Panc1 (cell line): Measurements from ENCODE around the gene SPOCK1. TPM values are rescaled to one million over a fixed set of nuclear protein-coding genes. Genes with fewer than 3 reads are reported as not detected.

ENCODE experiments used
- ATAC-seq: fragments of 200-7000 bp; cut with Tn5 transposase; 2 replicates; pipeline ENCODE4 v1.9.1; 2020; ENCODE audit warnings: mild to moderate bottlenecking, moderate library complexity
- BruUV-seq: library from RNA; stranded (reverse); fragments of 400-500 nt; replicated peaks from 2 replicates; lab custom pipeline; 2021; lab: Mats Ljungman, UMichigan
- CTCF ChIA-PET: fragments of 300-600 bp; sonication (Branson Sonifier 250); formaldehyde crosslinking; loops from one replicate; lab custom pipeline; 2022; ENCODE audit warnings: antibody characterized with exemption; lab: Charles Lee
- POLR2A ChIA-PET: fragments of 300-600 bp; sonication (Branson Sonifier 250); formaldehyde crosslinking; loops from one replicate; lab custom pipeline; 2022; ENCODE audit warnings: antibody characterized with exemption; lab: Charles Lee
- DNase-seq: peaks from one replicate; pipeline ENCODE4 v3.0.0-alpha.2; 2010; ENCODE audit warnings: low read depth, low spot score
- H3K27ac ChIP-seq: 2 replicates; pipeline ENCODE4 v1.5.1; 2011; ENCODE audit warnings: mild to moderate bottlenecking, low read length, inconsistent platforms
- H3K27me3 ChIP-seq: fragments of 200-500 bp; sonication (Bioruptor generic); 2 replicates; pipeline ENCODE4 v1.6.0; 2014; ENCODE audit warnings: low read length, inconsistent platforms; ENCODE audit not compliant: control insufficient read depth, insufficient read depth
- H3K36me3 ChIP-seq: fragments of 200-500 bp; sonication (Bioruptor generic); 2 replicates; pipeline ENCODE4 v1.5.1; 2014; ENCODE audit warnings: inconsistent platforms, mild to moderate bottlenecking, low read length, moderate library complexity; ENCODE audit not compliant: control insufficient read depth, insufficient read depth
- H3K4me1 ChIP-seq: 2 replicates; pipeline ENCODE4 v1.5.1; 2011; ENCODE audit warnings: inconsistent platforms, mild to moderate bottlenecking, low read length, moderate library complexity; ENCODE audit not compliant: control insufficient read depth, insufficient read depth
- H3K4me3 ChIP-seq, 2 experiments: 2 replicates each; pipeline ENCODE4 v1.5.1; 2011 to 2012; ENCODE audit warnings: low read depth in 2 of 2, low read length in 2 of 2, mild to moderate bottlenecking in 2 of 2, inconsistent platforms in 1 of 2, moderate library complexity in 1 of 2
- H3K9me3 ChIP-seq: fragments of 200-500 bp; sonication (Bioruptor generic); 2 replicates; pipeline ENCODE4 v1.5.1; 2014; ENCODE audit warnings: low read depth, mild to moderate bottlenecking, inconsistent platforms, low read length, moderate library complexity; ENCODE audit not compliant: control insufficient read depth, insufficient read depth
- POLR2AphosphoS5 ChIP-seq: IDR thresholded peaks from 2 replicates; pipeline ENCODE4 v1.6.1; 2012; ENCODE audit warnings: mild to moderate bottlenecking, low read depth, low read length, moderate library complexity
- SIN3A ChIP-seq: IDR thresholded peaks from 2 replicates; pipeline ENCODE4 v1.6.1; 2012; ENCODE audit warnings: low read depth, mild to moderate bottlenecking, low read length, moderate library complexity, borderline replicate concordance; ENCODE audit not compliant: insufficient read depth
- TCF7L2 ChIP-seq: IDR thresholded peaks from 2 replicates; pipeline ENCODE4 v1.6.1; 2011; ENCODE audit warnings: mild to moderate bottlenecking, low read depth, low read length, inconsistent platforms
- in situ Hi-C: cut with HindIII; loops from 2 replicates; pipeline ENCODE4 v1.10.0; 2016; ENCODE audit warnings: low sequenced_read_pairs, low pct_unique_long_range_greater_than_20kb
- intact Hi-C: fragments of 100-400 bp; cut with micrococcal nuclease; formaldehyde crosslinking; loops from one replicate; pipeline ENCODE4 v1.10.0; 2022; ENCODE audit not compliant: unreplicated experiment
- total RNA-seq: library from RNA; stranded (reverse); gene quantifications from one replicate; pipeline ENCODE4 v1.2.1, GENCODE V29; 2021; ENCODE audit not compliant: unreplicated experiment
- TF ChIP-seq, protein P1 (sequence below), 2 experiments: IDR thresholded peaks; 2 replicates each; pipeline ENCODE4 v1.6.1; 2011 to 2012; ENCODE audit warnings: low read depth in 2 of 2, control low read depth in 1 of 2, low read length in 1 of 2, mild to moderate bottlenecking in 1 of 2, moderate library complexity in 1 of 2; ENCODE audit not compliant: insufficient read depth in 1 of 2
- TF ChIP-seq, protein P2 (sequence below): fragments of 450-650 bp; IDR thresholded peaks from 2 replicates; pipeline ENCODE4 v1.5.1; 2017; ENCODE audit warnings: mild to moderate bottlenecking

The SPOCK1 gene
- total RNA-seq, 1 experiment from 2014 or later: 15.6 TPM

DNA sequence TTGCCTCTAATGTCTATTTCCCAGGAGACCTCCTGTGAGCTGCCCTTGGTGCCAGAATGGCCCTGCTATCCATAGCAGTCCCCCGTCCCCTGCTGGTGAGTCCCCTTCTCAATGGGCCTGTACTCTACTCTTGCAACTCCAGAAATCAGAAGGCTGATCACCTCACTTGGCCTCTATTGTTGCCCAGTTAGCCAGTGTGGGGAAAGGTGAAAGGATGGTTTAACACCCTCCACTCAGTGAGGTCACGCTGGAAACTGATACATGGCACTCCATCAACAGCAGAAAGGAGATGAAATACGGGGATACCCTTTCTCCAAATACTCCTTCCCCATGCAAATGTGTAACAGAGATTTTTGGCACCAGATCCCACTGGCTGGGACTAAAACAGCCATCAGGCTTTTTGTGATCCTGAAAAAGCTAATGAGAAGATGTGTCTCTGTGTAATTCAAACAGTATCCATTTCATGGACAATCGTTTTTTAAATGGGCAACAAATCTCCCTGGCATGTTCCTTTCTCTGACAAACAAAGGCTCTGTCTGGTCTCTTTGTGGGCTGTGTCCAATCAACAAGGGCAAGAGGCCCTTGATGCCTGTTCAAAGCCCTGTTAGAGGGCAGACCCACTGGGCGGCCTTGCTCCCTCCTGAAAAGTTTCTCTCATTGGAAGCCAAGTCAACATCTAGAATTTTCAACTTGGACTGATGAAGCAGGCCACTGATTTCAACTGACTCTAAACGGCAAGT lies 343.7 kb downstream of the SPOCK1 start:
- DNase-seq: no peak
- Histone ChIP-seq H3K4me3 (no peak overlapping the region), H3K4me1 (no peaks in the 10 kb centered on the region), H3K27ac (no peak overlapping the region), H3K9me3 (no peaks in the 10 kb centered on the region), H3K36me3 (no peaks in the 10 kb centered on the region), H3K27me3 (no peaks in the 10 kb centered on the region)
- ATAC-seq: no peak
- BruUV-seq: no TSS peak
- TF ChIP-seq TCF7L2: no peak
- TF ChIP-seq POLR2AphosphoS5: no peak
- TF ChIP-seq, protein P1, sequence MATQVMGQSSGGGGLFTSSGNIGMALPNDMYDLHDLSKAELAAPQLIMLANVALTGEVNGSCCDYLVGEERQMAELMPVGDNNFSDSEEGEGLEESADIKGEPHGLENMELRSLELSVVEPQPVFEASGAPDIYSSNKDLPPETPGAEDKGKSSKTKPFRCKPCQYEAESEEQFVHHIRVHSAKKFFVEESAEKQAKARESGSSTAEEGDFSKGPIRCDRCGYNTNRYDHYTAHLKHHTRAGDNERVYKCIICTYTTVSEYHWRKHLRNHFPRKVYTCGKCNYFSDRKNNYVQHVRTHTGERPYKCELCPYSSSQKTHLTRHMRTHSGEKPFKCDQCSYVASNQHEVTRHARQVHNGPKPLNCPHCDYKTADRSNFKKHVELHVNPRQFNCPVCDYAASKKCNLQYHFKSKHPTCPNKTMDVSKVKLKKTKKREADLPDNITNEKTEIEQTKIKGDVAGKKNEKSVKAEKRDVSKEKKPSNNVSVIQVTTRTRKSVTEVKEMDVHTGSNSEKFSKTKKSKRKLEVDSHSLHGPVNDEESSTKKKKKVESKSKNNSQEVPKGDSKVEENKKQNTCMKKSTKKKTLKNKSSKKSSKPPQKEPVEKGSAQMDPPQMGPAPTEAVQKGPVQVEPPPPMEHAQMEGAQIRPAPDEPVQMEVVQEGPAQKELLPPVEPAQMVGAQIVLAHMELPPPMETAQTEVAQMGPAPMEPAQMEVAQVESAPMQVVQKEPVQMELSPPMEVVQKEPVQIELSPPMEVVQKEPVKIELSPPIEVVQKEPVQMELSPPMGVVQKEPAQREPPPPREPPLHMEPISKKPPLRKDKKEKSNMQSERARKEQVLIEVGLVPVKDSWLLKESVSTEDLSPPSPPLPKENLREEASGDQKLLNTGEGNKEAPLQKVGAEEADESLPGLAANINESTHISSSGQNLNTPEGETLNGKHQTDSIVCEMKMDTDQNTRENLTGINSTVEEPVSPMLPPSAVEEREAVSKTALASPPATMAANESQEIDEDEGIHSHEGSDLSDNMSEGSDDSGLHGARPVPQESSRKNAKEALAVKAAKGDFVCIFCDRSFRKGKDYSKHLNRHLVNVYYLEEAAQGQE (IDR thresholded peaks at IDR 0.05; ENCODE audit: insufficient read depth in 1 of 2, low read depth in 2 of 2, low read length in 1 of 2): no peak
- TF ChIP-seq SIN3A: no peak
- TF ChIP-seq, protein P2, sequence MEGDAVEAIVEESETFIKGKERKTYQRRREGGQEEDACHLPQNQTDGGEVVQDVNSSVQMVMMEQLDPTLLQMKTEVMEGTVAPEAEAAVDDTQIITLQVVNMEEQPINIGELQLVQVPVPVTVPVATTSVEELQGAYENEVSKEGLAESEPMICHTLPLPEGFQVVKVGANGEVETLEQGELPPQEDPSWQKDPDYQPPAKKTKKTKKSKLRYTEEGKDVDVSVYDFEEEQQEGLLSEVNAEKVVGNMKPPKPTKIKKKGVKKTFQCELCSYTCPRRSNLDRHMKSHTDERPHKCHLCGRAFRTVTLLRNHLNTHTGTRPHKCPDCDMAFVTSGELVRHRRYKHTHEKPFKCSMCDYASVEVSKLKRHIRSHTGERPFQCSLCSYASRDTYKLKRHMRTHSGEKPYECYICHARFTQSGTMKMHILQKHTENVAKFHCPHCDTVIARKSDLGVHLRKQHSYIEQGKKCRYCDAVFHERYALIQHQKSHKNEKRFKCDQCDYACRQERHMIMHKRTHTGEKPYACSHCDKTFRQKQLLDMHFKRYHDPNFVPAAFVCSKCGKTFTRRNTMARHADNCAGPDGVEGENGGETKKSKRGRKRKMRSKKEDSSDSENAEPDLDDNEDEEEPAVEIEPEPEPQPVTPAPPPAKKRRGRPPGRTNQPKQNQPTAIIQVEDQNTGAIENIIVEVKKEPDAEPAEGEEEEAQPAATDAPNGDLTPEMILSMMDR: no peak
- CTCF ChIA-PET: no interaction called here
- intact Hi-C loops (no loop called here), in situ Hi-C loops (no loop called here)
- POLR2A ChIA-PET: no interaction called here

DNA sequence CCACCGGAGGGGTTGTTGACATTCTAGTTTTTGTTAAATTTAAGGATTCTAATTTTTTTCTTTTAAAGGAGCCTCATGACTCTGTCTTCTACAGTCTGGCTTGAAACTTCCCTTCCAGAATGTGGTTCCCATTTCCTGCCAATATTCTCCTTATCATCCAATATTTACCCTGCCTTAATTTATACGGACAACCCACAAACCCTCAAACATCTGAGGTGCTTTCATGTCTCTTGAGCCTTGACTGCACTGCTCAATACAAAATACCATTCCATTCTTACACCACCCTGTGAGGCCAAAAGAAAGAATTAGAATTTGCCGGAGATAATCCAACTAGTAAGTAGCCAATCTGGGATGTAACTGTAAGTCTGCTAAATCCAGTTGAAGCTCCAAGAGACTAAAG lies 346.5 kb downstream of the SPOCK1 start:
- no peaks in the 10 kb centered on the region for H3K4me1 ChIP-seq
- in situ Hi-C loops: no loop called here
- no peaks in the 10 kb centered on the region for H3K36me3 ChIP-seq
- intact Hi-C loops: no loop called here
- no peak overlapping the region for H3K27ac ChIP-seq
- H3K9me3 ChIP-seq: no peaks in the 10 kb centered on the region
- no peak for DNase-seq
- H3K4me3 ChIP-seq: no peak overlapping the region
- no peaks in the 10 kb centered on the region for H3K27me3 ChIP-seq
- TF ChIP-seq TCF7L2 (no peak), SIN3A (no peak), POLR2AphosphoS5 (no peak)
- TF ChIP-seq, protein P2: no peak
- TF ChIP-seq, protein P1 (IDR thresholded peaks at IDR 0.05; ENCODE audit: insufficient read depth in 1 of 2, low read depth in 2 of 2, low read length in 1 of 2): no peak
- no TSS peak for BruUV-seq
- ChIA-PET POLR2A (interaction anchor here (0.9 kb wide), 1 partner anchor 10 kb away, joined by 3 read pairs; no protein-coding TSS in a partner anchor), CTCF (interaction anchor here (0.6 kb wide), 1 partner anchor 168 kb away, joined by 5 read pairs; no protein-coding TSS in a partner anchor)
- no peak for ATAC-seq
